ENCODE measurements around the gene PTPRD.

Gene PTPRD

DNA sequence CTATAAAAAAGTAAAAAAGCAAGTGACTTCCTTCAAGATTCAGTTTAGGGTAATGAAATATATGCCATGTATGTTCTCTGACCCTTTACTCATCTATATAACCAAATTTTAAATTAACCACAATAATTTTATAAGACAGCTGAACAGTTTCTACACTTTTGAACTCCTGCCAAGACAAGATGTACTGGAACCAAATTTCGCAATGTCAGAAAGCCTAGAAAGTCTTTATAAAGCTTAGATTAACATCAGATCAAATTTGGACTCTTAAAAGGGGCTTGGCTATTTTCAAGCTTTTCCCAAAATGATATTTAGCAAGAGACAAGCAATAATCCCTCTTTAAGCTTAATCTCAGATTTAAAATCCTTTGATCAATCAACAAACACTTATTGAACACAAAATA lies 362.6 kb downstream of the PTPRD start:
- Histone ChIP-seq H3K4me3 (ENCODE audit: low read depth, low read length) (no peak overlapping the region), H3K4me1 (ENCODE audit: control insufficient read depth, insufficient read depth, low read length, unreplicated experiment) (no peaks in the 10 kb centered on the region), H2AFZ (ENCODE audit: low read length, unreplicated experiment) (no peak overlapping the region), H3K36me3 (ENCODE audit: insufficient read depth, low read length) (no peaks in the 10 kb centered on the region), H3K27me3 (ENCODE audit: insufficient read depth, low read length) (no peaks in the 10 kb centered on the region), H3K79me2 (ENCODE audit: control insufficient read depth, insufficient read depth, low read length, unreplicated experiment) (no peaks in the 10 kb centered on the region), H3K27ac (ENCODE audit: low read depth, low read length) (no peak overlapping the region)

DNA sequence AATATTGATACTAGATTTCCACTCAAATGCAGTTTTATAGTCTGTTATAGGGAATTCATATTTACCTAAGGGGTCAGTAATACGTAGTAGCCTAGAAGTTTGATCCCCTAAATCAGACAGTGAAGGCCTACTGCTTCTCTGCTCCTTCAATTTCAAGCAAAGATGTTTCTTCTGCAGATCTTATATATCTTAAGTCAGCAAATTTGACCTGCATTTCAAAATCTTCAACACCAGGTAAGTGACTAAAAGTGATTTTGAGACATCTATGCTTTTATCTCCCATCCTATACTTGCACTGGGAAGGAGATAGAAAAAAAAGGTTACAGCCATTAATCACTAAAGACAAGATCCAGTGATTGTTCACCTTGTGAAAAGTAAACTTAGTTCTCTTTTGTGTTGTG lies 363.9 kb downstream of the PTPRD start:
- Histone ChIP-seq H3K4me3 (ENCODE audit: low read depth, low read length) (no peak overlapping the region), H3K4me1 (ENCODE audit: control insufficient read depth, insufficient read depth, low read length, unreplicated experiment) (no peaks in the 10 kb centered on the region), H3K79me2 (ENCODE audit: control insufficient read depth, insufficient read depth, low read length, unreplicated experiment) (no peaks in the 10 kb centered on the region), H3K27ac (ENCODE audit: low read depth, low read length) (no peak overlapping the region), H3K27me3 (ENCODE audit: insufficient read depth, low read length) (no peaks in the 10 kb centered on the region), H2AFZ (ENCODE audit: low read length, unreplicated experiment) (no peak overlapping the region), H3K36me3 (ENCODE audit: insufficient read depth, low read length) (no peaks in the 10 kb centered on the region)

DNA sequence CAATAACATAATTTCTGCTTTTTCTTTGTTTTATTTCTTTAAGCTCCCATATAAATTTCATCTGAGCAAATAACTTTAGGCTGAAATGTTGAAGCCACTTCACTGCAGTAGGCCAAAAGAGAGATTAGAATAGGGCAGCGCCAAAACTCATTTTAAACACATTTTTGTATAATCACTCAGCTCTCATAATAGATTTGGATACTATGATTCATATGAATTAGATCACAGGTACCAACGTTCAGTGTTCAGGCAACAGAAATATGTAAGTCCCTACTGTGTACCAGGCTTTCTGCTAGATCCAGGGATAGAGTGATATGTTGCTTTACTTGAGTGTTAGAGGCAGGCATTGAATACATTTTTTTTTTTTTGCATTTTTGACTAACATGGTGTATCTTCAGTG lies 370.5 kb downstream of the PTPRD start:
- Histone ChIP-seq H3K79me2 (ENCODE audit: control insufficient read depth, insufficient read depth, low read length, unreplicated experiment) (no peaks in the 10 kb centered on the region), H3K27me3 (ENCODE audit: insufficient read depth, low read length) (no peaks in the 10 kb centered on the region), H3K4me3 (ENCODE audit: low read depth, low read length) (no peak overlapping the region), H2AFZ (ENCODE audit: low read length, unreplicated experiment) (no peak overlapping the region), H3K36me3 (ENCODE audit: insufficient read depth, low read length) (no peaks in the 10 kb centered on the region), H3K4me1 (ENCODE audit: control insufficient read depth, insufficient read depth, low read length, unreplicated experiment) (no peaks in the 10 kb centered on the region), H3K27ac (ENCODE audit: low read depth, low read length) (no peak overlapping the region)

DNA sequence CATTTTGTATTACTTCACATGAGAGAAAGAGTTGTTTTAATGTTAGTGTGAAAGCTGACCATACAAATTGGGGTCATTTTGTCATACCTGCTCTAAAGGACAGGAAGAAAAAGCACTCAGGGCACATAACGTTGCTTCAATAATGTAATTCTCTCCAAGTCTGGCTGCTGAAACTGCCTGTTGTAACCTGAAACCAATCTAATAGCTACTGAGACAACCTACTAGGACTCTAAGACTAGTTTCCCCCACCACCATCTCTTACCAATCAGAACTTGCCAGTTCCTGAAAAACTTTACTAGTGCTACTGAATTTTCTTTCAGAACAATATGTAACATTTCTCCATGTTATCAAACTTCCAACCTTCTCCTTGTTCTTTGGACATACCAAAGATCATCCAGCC lies 374.7 kb downstream of the PTPRD start:
- Histone ChIP-seq H3K27ac (ENCODE audit: low read depth, low read length) (no peak overlapping the region), H3K4me1 (ENCODE audit: control insufficient read depth, insufficient read depth, low read length, unreplicated experiment) (no peaks in the 10 kb centered on the region), H3K36me3 (ENCODE audit: insufficient read depth, low read length) (no peaks in the 10 kb centered on the region), H2AFZ (ENCODE audit: low read length, unreplicated experiment) (no peak overlapping the region), H3K4me3 (ENCODE audit: low read depth, low read length) (no peak overlapping the region), H3K27me3 (ENCODE audit: insufficient read depth, low read length) (no peaks in the 10 kb centered on the region), H3K79me2 (ENCODE audit: control insufficient read depth, insufficient read depth, low read length, unreplicated experiment) (no peaks in the 10 kb centered on the region)

DNA sequence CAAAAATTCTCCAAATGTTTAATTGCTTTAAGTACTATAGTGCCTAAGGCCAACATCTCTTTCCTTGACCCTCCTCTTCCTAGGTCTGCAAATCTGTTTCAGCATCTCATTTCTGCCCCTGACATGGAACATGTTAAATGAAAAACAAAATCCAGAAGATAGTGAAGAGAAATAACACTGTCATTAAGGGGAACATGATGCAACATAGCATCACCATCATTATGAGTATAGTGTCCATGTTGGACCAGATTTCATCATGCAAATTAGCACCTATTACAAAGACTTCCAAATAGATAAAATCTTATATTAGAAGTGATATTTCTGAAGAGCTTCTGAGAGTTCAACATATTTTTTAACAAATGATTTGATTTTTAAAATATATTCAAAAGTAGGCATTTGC lies 375.2 kb downstream of the PTPRD start:
- H3K4me1 ChIP-seq (ENCODE audit: control insufficient read depth, insufficient read depth, low read length, unreplicated experiment) = no peaks in the 10 kb centered on the region
- H3K27ac ChIP-seq (ENCODE audit: low read depth, low read length) = no peak overlapping the region
- no peak overlapping the region for H3K4me3 ChIP-seq (ENCODE audit: low read depth, low read length)
- no peaks in the 10 kb centered on the region for H3K36me3 ChIP-seq (ENCODE audit: insufficient read depth, low read length)
- no peaks in the 10 kb centered on the region for H3K79me2 ChIP-seq (ENCODE audit: control insufficient read depth, insufficient read depth, low read length, unreplicated experiment)
- no peaks in the 10 kb centered on the region for H3K27me3 ChIP-seq (ENCODE audit: insufficient read depth, low read length)
- no peak overlapping the region for H2AFZ ChIP-seq (ENCODE audit: low read length, unreplicated experiment)

DNA sequence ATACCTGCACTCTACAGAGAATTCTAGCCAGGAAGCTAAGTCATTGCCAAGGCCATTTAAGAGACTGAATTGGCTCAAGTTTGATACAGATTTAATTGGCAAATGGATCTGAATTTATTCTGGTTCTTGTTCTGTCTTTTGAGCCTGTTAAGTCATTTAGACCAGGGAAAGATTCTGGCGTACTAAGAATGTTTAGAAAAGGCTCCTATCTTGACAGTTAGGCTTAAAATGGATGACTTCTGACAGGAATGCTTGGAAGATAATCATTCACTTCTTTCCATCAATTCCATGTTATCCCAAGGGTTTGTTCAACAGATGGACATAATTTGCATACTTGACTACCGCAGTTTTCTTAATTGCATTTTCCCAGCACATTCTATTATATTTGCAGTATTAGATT lies 376.6 kb downstream of the PTPRD start:
- Histone ChIP-seq H3K36me3 (ENCODE audit: insufficient read depth, low read length) (no peaks in the 10 kb centered on the region), H3K4me3 (ENCODE audit: low read depth, low read length) (no peak overlapping the region), H3K4me1 (ENCODE audit: control insufficient read depth, insufficient read depth, low read length, unreplicated experiment) (no peaks in the 10 kb centered on the region), H2AFZ (ENCODE audit: low read length, unreplicated experiment) (no peak overlapping the region), H3K27ac (ENCODE audit: low read depth, low read length) (no peak overlapping the region), H3K79me2 (ENCODE audit: control insufficient read depth, insufficient read depth, low read length, unreplicated experiment) (no peaks in the 10 kb centered on the region), H3K27me3 (ENCODE audit: insufficient read depth, low read length) (no peaks in the 10 kb centered on the region)

DNA sequence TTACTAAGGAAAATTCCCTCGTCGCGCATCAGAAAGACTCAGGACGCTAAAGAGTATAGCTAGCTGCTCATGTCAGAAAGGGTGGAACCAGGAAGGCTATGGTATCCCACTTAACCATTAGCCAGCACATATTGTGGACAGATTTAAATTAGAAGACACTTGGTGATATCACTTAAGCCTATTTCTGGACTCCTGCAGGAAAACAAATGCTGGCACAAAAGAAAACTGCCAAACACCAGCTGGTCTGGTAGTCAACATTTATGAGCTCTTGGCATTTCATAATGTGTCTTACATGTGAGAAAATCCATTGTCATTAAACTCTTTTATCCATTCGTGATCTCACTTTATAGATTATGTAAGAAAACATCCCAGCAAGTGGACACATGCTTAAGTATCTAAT lies 377.4 kb downstream of the PTPRD start:
- Histone ChIP-seq H3K79me2 (ENCODE audit: control insufficient read depth, insufficient read depth, low read length, unreplicated experiment) (no peaks in the 10 kb centered on the region), H3K36me3 (ENCODE audit: insufficient read depth, low read length) (no peaks in the 10 kb centered on the region)

DNA sequence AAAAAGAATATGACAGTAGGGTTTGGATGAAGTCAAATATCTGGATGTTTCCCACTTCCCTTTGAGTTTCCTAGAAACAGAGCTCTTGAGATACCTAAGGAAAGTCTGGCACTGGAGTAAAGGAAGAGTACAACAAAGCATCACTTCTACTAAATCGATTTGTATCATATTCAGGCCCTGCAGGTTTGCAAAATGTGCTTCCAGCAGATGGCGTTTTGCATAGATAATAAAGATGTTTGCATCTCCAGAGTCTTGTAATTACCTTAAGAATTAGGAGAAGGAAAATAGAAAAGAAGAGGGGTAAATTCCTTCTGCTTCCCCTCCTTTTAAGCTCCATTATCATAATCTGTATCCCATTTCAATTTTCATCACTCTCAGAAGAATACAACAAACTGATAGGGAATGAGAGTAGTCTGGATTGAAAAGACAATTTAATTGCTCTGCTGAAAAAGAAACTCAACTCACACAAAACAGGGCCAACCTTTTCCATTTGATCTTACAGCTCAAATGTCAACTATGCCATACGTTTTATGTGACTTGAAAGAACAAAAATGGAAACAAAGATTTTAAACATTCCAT lies 380.4 kb downstream of the PTPRD start:
- H3K36me3 ChIP-seq (ENCODE audit: insufficient read depth, low read length) = no peaks in the 10 kb centered on the region
- no peaks in the 10 kb centered on the region for H3K79me2 ChIP-seq (ENCODE audit: control insufficient read depth, insufficient read depth, low read length, unreplicated experiment)
- H3K4me3 ChIP-seq (ENCODE audit: low read depth, low read length) = no peak overlapping the region
- no peaks in the 10 kb centered on the region for H3K4me1 ChIP-seq (ENCODE audit: control insufficient read depth, insufficient read depth, low read length, unreplicated experiment)
- no peak overlapping the region for H2AFZ ChIP-seq (ENCODE audit: low read length, unreplicated experiment)
- no peaks in the 10 kb centered on the region for H3K27me3 ChIP-seq (ENCODE audit: insufficient read depth, low read length)
- no peak overlapping the region for H3K27ac ChIP-seq (ENCODE audit: low read depth, low read length)

More for the DNA sequence above, 377.4 kb downstream of the PTPRD start:
- Histone ChIP-seq H3K27ac (ENCODE audit: low read depth, low read length) (no peak overlapping the region), H3K4me1 (ENCODE audit: control insufficient read depth, insufficient read depth, low read length, unreplicated experiment) (no peaks in the 10 kb centered on the region), H2AFZ (ENCODE audit: low read length, unreplicated experiment) (no peak overlapping the region), H3K27me3 (ENCODE audit: insufficient read depth, low read length) (no peaks in the 10 kb centered on the region), H3K4me3 (ENCODE audit: low read depth, low read length) (no peak overlapping the region)

DNA sequence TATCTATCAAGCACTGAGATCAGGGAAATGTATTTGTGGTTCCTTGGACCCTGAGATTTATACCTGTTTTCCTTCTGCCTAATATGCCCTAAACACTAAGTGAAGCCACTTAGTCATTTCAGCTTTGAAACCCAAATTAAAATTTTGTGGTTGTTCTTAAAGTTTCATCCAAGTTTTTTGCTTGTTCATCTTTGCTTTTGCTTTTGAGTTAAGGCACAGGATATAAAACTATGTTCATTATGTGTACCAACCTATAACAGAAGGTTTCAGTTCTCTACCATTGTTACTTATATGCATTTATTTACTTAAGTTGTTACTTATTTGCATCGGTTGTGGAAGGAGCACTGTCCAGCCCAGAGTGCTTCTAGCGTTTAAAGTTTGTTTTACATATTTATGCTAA lies 382.3 kb downstream of the PTPRD start:
- no peak overlapping the region for H2AFZ ChIP-seq (ENCODE audit: low read length, unreplicated experiment)
- no peak overlapping the region for H3K27ac ChIP-seq (ENCODE audit: low read depth, low read length)
- no peaks in the 10 kb centered on the region for H3K27me3 ChIP-seq (ENCODE audit: insufficient read depth, low read length)
- H3K4me1 ChIP-seq (ENCODE audit: control insufficient read depth, insufficient read depth, low read length, unreplicated experiment) = no peaks in the 10 kb centered on the region
- no peak overlapping the region for H3K4me3 ChIP-seq (ENCODE audit: low read depth, low read length)
- no peaks in the 10 kb centered on the region for H3K79me2 ChIP-seq (ENCODE audit: control insufficient read depth, insufficient read depth, low read length, unreplicated experiment)
- H3K36me3 ChIP-seq (ENCODE audit: insufficient read depth, low read length) = no peaks in the 10 kb centered on the region

DNA sequence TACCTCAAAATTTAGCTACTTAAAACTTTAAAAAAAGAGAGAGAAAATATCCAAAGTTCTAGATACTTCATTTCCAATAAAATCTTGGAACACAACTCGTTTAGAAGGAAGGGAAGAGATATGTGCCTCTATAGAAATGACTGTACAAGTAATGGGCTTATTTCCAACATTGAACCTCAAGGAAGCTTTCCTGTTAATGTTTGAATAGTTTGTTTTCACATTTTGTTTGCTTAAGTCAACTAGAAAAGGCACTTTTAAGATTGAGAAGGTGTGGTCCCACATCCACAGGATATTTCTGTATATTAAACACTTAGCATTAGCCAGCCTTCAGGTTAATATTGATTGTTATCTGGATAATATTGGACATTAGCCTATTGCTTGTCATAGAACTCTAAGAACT lies 384.7 kb downstream of the PTPRD start:
- H3K4me3 ChIP-seq (ENCODE audit: low read depth, low read length) = no peak overlapping the region
- H3K4me1 ChIP-seq (ENCODE audit: control insufficient read depth, insufficient read depth, low read length, unreplicated experiment) = no peaks in the 10 kb centered on the region

DNA sequence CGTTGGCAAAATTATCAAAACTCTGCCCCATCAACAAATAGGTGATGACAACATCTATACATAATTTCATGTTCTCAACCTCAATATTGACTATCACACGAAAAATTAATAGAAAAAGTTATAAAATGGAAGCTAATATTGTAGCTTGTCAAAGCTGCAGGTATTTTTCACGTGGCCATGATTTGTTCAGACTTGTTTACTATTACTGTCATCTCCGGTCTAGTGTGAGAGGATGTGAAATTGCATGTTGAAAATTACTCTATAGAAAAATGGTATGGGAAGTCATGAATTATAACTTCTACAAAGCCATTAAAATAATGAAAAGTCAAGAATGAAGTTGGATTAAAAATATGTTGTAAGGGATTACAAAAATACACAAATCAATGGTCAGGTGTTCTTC lies 385.8 kb downstream of the PTPRD start:
- no peak overlapping the region for H3K4me3 ChIP-seq (ENCODE audit: low read depth, low read length)
- no peaks in the 10 kb centered on the region for H3K36me3 ChIP-seq (ENCODE audit: insufficient read depth, low read length)
- H3K4me1 ChIP-seq (ENCODE audit: control insufficient read depth, insufficient read depth, low read length, unreplicated experiment) = no peaks in the 10 kb centered on the region
- H3K79me2 ChIP-seq (ENCODE audit: control insufficient read depth, insufficient read depth, low read length, unreplicated experiment) = no peaks in the 10 kb centered on the region
- H3K27me3 ChIP-seq (ENCODE audit: insufficient read depth, low read length) = no peaks in the 10 kb centered on the region
- H2AFZ ChIP-seq (ENCODE audit: low read length, unreplicated experiment) = no peak overlapping the region
- H3K27ac ChIP-seq (ENCODE audit: low read depth, low read length) = no peak overlapping the region

More for the DNA sequence above, 384.7 kb downstream of the PTPRD start:
- Histone ChIP-seq H3K36me3 (ENCODE audit: insufficient read depth, low read length) (no peaks in the 10 kb centered on the region), H3K27ac (ENCODE audit: low read depth, low read length) (no peak overlapping the region), H2AFZ (ENCODE audit: low read length, unreplicated experiment) (no peak overlapping the region), H3K27me3 (ENCODE audit: insufficient read depth, low read length) (no peaks in the 10 kb centered on the region), H3K79me2 (ENCODE audit: control insufficient read depth, insufficient read depth, low read length, unreplicated experiment) (no peaks in the 10 kb centered on the region)
